Measurements from ENCODE around the gene TENM4.

TENM4 gene

DNA sequence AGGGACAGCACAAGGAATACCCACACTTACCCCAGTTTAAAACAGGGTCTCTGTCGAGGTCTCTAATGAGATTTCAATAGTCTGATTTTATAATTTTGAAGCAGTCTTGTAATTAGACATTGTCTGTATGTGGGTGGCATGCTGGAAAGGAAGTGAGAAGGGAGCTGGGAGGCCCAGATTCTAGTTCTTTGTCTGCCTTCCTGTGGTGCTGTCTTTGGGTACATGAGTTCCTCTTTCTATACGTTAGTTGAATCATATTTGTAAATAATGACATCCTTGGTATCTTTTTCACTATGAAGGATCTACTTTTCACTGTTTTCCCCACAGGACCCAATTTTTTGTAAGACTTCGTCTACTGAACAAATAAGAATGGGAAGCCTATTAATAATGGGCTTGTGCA is 42.0 kb upstream of the TENM4 start:
- Histone ChIP-seq H2AFZ (ENCODE audit: low read depth, low read length) (no peak overlapping the region), H3K27me3 (ENCODE audit: insufficient read depth, low read length, poor library complexity) (peaks cover 3% of the 10 kb centered on the region), H3K9me3 (ENCODE audit: insufficient read depth, low read length, severe bottlenecking) (no peaks in the 10 kb centered on the region), H3K4me3 (ENCODE audit: low read depth in 1 of 2, low read length in 2 of 2) (no peak overlapping the region), H3K4me1 (ENCODE audit: insufficient read depth, low read length) (no peaks in the 10 kb centered on the region), H3K4me2 (ENCODE audit: insufficient read depth, low read length) (no peak overlapping the region), H3K27ac (ENCODE audit: low read length) (no peak overlapping the region), H3K36me3 (ENCODE audit: insufficient read depth, low read length) (no peaks in the 10 kb centered on the region), H3K79me2 (ENCODE audit: insufficient read depth, low read length) (no peaks in the 10 kb centered on the region), H4K20me1 (ENCODE audit: insufficient read depth, low read length) (no peaks in the 10 kb centered on the region), H3K9ac (ENCODE audit: low read depth, low read length) (no peak overlapping the region)
- DNase-seq (no peak), ATAC-seq (ENCODE audit: insufficient read depth, low read depth) (no peak)
- TF ChIP-seq CTCF (IDR thresholded peaks at IDR 0.05; ENCODE audit: borderline replicate concordance, extremely low read depth, low read length, poor library complexity, severe bottlenecking): no peak
- TF ChIP-seq EZH2 (IDR thresholded peaks at IDR 0.05; ENCODE audit: borderline replicate concordance, low read depth, low read length, severe bottlenecking): no peak

DNA sequence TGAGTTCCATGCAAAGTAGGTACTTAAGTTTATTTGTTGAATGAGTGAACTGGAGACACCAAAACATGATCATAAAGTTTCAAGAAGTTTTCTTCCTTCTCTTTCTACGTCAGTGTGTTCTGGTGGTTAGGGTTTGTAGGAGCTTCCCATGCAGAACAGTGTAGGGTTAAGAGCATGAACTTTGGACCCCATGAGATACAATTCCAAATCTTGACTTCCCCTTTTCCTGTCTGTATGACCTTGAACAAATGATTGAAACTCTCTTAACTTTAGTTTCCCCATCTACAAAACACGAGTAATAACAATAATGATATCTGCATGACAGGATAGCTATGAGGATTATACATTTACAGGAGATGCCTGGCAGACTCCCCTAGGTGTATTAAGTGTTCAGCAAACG is 41.0 kb upstream of the TENM4 start:
- Histone ChIP-seq H3K4me3 (ENCODE audit: low read depth in 1 of 2, low read length in 2 of 2) (no peak overlapping the region), H3K9ac (ENCODE audit: low read depth, low read length) (no peak overlapping the region), H3K27me3 (ENCODE audit: insufficient read depth, low read length, poor library complexity) (no peaks in the 10 kb centered on the region), H4K20me1 (ENCODE audit: insufficient read depth, low read length) (no peaks in the 10 kb centered on the region), H3K4me2 (ENCODE audit: insufficient read depth, low read length) (no peak overlapping the region), H3K9me3 (ENCODE audit: insufficient read depth, low read length, severe bottlenecking) (no peaks in the 10 kb centered on the region), H3K36me3 (ENCODE audit: insufficient read depth, low read length) (no peaks in the 10 kb centered on the region), H3K79me2 (ENCODE audit: insufficient read depth, low read length) (no peaks in the 10 kb centered on the region), H3K4me1 (ENCODE audit: insufficient read depth, low read length) (no peaks in the 10 kb centered on the region), H2AFZ (ENCODE audit: low read depth, low read length) (no peak overlapping the region), H3K27ac (ENCODE audit: low read length) (no peak overlapping the region)
- DNase-seq (no peak), ATAC-seq (ENCODE audit: insufficient read depth, low read depth) (no peak)
- TF ChIP-seq CTCF (IDR thresholded peaks at IDR 0.05; ENCODE audit: borderline replicate concordance, extremely low read depth, low read length, poor library complexity, severe bottlenecking) (no peak), EZH2 (IDR thresholded peaks at IDR 0.05; ENCODE audit: borderline replicate concordance, low read depth, low read length, severe bottlenecking) (no peak)

GRCh38 chr11:79480864-79481263 is 40.0 kb upstream of the TENM4 start:
- Histone ChIP-seq H3K4me3 (ENCODE audit: low read depth in 1 of 2, low read length in 2 of 2) (no peak overlapping the region), H3K9me3 (ENCODE audit: insufficient read depth, low read length, severe bottlenecking) (no peaks in the 10 kb centered on the region), H3K4me2 (ENCODE audit: insufficient read depth, low read length) (no peak overlapping the region), H3K36me3 (ENCODE audit: insufficient read depth, low read length) (no peaks in the 10 kb centered on the region), H4K20me1 (ENCODE audit: insufficient read depth, low read length) (no peaks in the 10 kb centered on the region), H3K9ac (ENCODE audit: low read depth, low read length) (no peak overlapping the region), H2AFZ (ENCODE audit: low read depth, low read length) (no peak overlapping the region), H3K4me1 (ENCODE audit: insufficient read depth, low read length) (no peaks in the 10 kb centered on the region), H3K27ac (ENCODE audit: low read length) (no peak overlapping the region), H3K27me3 (ENCODE audit: insufficient read depth, low read length, poor library complexity) (no peaks in the 10 kb centered on the region), H3K79me2 (ENCODE audit: insufficient read depth, low read length) (no peaks in the 10 kb centered on the region)
- ATAC-seq (ENCODE audit: insufficient read depth, low read depth) (no peak), DNase-seq (no peak)
- TF ChIP-seq CTCF (IDR thresholded peaks at IDR 0.05; ENCODE audit: borderline replicate concordance, extremely low read depth, low read length, poor library complexity, severe bottlenecking): no peak
- no peak for TF ChIP-seq EZH2 (IDR thresholded peaks at IDR 0.05; ENCODE audit: borderline replicate concordance, low read depth, low read length, severe bottlenecking)

Measured in DND-41 (cell line).